Measurements from ENCODE around the gene HPCAL4.

The HPCAL4 gene

GRCh38 chr1:39690794-39691382 lies 345 bp downstream of the HPCAL4 start:
- Histone ChIP-seq H2AFZ (ENCODE audit: low read depth, low read length) (no peak overlapping the region), H3K4me2 (ENCODE audit: low read length) (no peak overlapping the region), H3K9me3 (ENCODE audit: insufficient read depth, low read length) (no peaks in the 10 kb centered on the region), H3K36me3 (replicated peaks; ENCODE audit: low read depth, low read length) (no peaks in the 10 kb centered on the region), H3K9ac (ENCODE audit: low read length) (no peak overlapping the region), H3K4me3 (ENCODE audit: low read length) (no peak overlapping the region), H4K20me1 (ENCODE audit: insufficient read depth, low read length) (no peaks in the 10 kb centered on the region), H3K27me3 (ENCODE audit: low read depth, low read length) (no peaks in the 10 kb centered on the region), H3K79me2 (ENCODE audit: low read length) (no peaks in the 10 kb centered on the region), H3K27ac (ENCODE audit: low read length) (no peak overlapping the region), H3K4me1 (ENCODE audit: low read length) (no peaks in the 10 kb centered on the region)
- TF ChIP-seq EZH2phosphoT487 (IDR thresholded peaks at IDR 0.05; ENCODE audit: low read depth) (no peak), CTCF (IDR thresholded peaks at IDR 0.05; ENCODE audit: low read depth, low read length) (no peak)

- no peaks in the 10 kb centered on the region for H3K27me3 ChIP-seq (ENCODE audit: low read depth, low read length)
- TF ChIP-seq CTCF (IDR thresholded peaks at IDR 0.05; ENCODE audit: low read depth, low read length) (no peak), EZH2phosphoT487 (IDR thresholded peaks at IDR 0.05; ENCODE audit: low read depth) (no peak)
These were observed 1.0 kb downstream of the HPCAL4 start for GRCh38 chr1:39690225-39690624.

GRCh38 chr1:39689635-39690034 lies 1.6 kb downstream of the HPCAL4 start:
- no peaks in the 10 kb centered on the region for H3K4me1 ChIP-seq (ENCODE audit: low read length)
- H3K36me3 ChIP-seq (replicated peaks; ENCODE audit: low read depth, low read length), result no peaks in the 10 kb centered on the region
- no peak overlapping the region for H3K27ac ChIP-seq (ENCODE audit: low read length)
- H4K20me1 ChIP-seq (ENCODE audit: insufficient read depth, low read length), result no peaks in the 10 kb centered on the region
- no peaks in the 10 kb centered on the region for H3K9me3 ChIP-seq (ENCODE audit: insufficient read depth, low read length)
- no peak for TF ChIP-seq EZH2phosphoT487 (IDR thresholded peaks at IDR 0.05; ENCODE audit: low read depth)
- no peaks in the 10 kb centered on the region for H3K79me2 ChIP-seq (ENCODE audit: low read length)
- no peak overlapping the region for H2AFZ ChIP-seq (ENCODE audit: low read depth, low read length)
- H3K4me3 ChIP-seq (ENCODE audit: low read length), result no peak overlapping the region
- H3K27me3 ChIP-seq (ENCODE audit: low read depth, low read length), result no peaks in the 10 kb centered on the region
- no peak overlapping the region for H3K4me2 ChIP-seq (ENCODE audit: low read length)
- H3K9ac ChIP-seq (ENCODE audit: low read length), result no peak overlapping the region

More at GRCh38 chr1:39690225-39690624, 1.0 kb downstream of the HPCAL4 start:
- Histone ChIP-seq H2AFZ (ENCODE audit: low read depth, low read length) (no peak overlapping the region), H3K79me2 (ENCODE audit: low read length) (no peaks in the 10 kb centered on the region), H4K20me1 (ENCODE audit: insufficient read depth, low read length) (no peaks in the 10 kb centered on the region), H3K4me2 (ENCODE audit: low read length) (no peak overlapping the region), H3K4me1 (ENCODE audit: low read length) (no peaks in the 10 kb centered on the region), H3K9me3 (ENCODE audit: insufficient read depth, low read length) (no peaks in the 10 kb centered on the region), H3K4me3 (ENCODE audit: low read length) (no peak overlapping the region), H3K27ac (ENCODE audit: low read length) (no peak overlapping the region), H3K9ac (ENCODE audit: low read length) (no peak overlapping the region), H3K36me3 (replicated peaks; ENCODE audit: low read depth, low read length) (no peaks in the 10 kb centered on the region)

- Histone ChIP-seq H3K9ac (ENCODE audit: low read length) (no peak overlapping the region), H3K79me2 (ENCODE audit: low read length) (no peaks in the 10 kb centered on the region), H3K4me1 (ENCODE audit: low read length) (no peaks in the 10 kb centered on the region), H3K4me3 (ENCODE audit: low read length) (no peak overlapping the region), H3K4me2 (ENCODE audit: low read length) (no peak overlapping the region), H4K20me1 (ENCODE audit: insufficient read depth, low read length) (no peaks in the 10 kb centered on the region), H3K9me3 (ENCODE audit: insufficient read depth, low read length) (no peaks in the 10 kb centered on the region), H3K27ac (ENCODE audit: low read length) (no peak overlapping the region), H3K36me3 (replicated peaks; ENCODE audit: low read depth, low read length) (no peaks in the 10 kb centered on the region), H3K27me3 (ENCODE audit: low read depth, low read length) (no peaks in the 10 kb centered on the region), H2AFZ (ENCODE audit: low read depth, low read length) (no peak overlapping the region)
- TF ChIP-seq CTCF (IDR thresholded peaks at IDR 0.05; ENCODE audit: low read depth, low read length) (no peak), EZH2phosphoT487 (IDR thresholded peaks at IDR 0.05; ENCODE audit: low read depth) (no peak)
These were observed 2.0 kb downstream of the HPCAL4 start for GRCh38 chr1:39689214-39689613.

All from OCI-LY3 (cell line).